Duodenal mucosa (tissue), 2 donors: ENCODE measurements around the gene KDM4C.

Experiments used
- H3K27ac ChIP-seq: one replicate; pipeline ENCODE4 v1.7.0; 2013; ENCODE audit warnings: low read depth, low read length
- H3K27me3 ChIP-seq, 2 donors: one replicate each; pipeline ENCODE4 v1.7.0; 2013; ENCODE audit warnings: low read length in 2 of 2, control low read depth in 1 of 2; ENCODE audit not compliant: insufficient read depth in 2 of 2, control insufficient read depth in 1 of 2
- H3K36me3 ChIP-seq, 2 donors: one replicate each; pipeline ENCODE4 v1.7.0; 2013; ENCODE audit warnings: low read length in 2 of 2, control low read depth in 1 of 2; ENCODE audit not compliant: insufficient read depth in 2 of 2, control insufficient read depth in 1 of 2
- H3K4me1 ChIP-seq, 2 donors: one replicate each; pipeline ENCODE4 v1.7.0; 2013; ENCODE audit warnings: low read length in 2 of 2, control low read depth in 1 of 2; ENCODE audit not compliant: insufficient read depth in 2 of 2, control insufficient read depth in 1 of 2
- H3K4me3 ChIP-seq, 2 donors: one replicate each; pipeline ENCODE4 v1.7.0; 2013; ENCODE audit warnings: low read length in 2 of 2, low read depth in 1 of 2
- H3K9ac ChIP-seq, 2 donors: one replicate each; pipeline ENCODE4 v1.7.0; 2013; ENCODE audit warnings: low read length in 2 of 2, low read depth in 1 of 2
- H3K9me3 ChIP-seq, 2 donors: one replicate each; pipeline ENCODE4 v1.7.0; 2013; ENCODE audit warnings: low read length in 2 of 2, control low read depth in 1 of 2; ENCODE audit not compliant: control insufficient read depth in 1 of 2

Gene KDM4C

DNA sequence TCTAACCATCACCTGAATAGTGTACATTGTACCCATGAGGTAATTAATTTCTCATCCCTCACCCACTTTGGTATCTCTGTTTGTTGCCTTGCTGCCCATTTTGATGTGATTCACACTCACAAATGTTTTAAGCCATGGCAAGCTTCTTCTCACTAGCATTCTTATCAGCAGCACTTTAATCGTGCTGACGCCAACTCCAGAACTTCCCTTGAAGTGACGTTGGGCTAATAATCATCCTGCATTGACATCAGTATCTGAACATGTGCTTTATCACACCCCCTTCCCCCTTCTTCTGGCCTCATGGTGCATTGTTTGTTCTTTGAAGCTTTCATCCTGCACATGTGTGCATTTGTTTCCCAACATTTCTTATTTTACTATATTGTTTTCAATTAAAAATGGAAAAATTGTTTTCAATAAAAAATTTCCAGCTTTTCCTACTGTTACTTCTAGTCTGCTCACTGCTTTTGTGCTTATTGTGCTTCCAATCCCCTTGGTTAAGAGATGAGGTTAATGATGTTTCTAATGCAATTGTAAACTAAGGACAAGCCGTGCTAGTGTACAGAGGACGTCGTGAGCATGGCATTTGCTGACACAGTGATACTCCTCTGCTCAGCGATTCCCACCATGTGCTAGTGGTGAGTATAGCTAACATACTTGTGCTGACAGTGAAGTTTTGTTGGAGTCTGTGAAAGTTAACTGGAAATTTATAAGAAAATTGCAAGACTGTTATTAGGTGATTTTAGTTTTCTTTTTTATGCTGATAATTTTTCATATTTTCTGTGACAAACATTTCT lies 238.5 kb downstream of the KDM4C start:
- H3K36me3 ChIP-seq, result peaks cover 7 to 29% of the 10 kb centered on the region in 2 donors
- no peaks in the 10 kb centered on the region for H3K27me3 ChIP-seq
- no peak overlapping the region for H3K27ac ChIP-seq
- H3K4me3 ChIP-seq, result no peak overlapping the region
- H3K9ac ChIP-seq, result no peak overlapping the region
- H3K4me1 ChIP-seq, result no peaks in the 10 kb centered on the region
- no peaks in the 10 kb centered on the region for H3K9me3 ChIP-seq

DNA sequence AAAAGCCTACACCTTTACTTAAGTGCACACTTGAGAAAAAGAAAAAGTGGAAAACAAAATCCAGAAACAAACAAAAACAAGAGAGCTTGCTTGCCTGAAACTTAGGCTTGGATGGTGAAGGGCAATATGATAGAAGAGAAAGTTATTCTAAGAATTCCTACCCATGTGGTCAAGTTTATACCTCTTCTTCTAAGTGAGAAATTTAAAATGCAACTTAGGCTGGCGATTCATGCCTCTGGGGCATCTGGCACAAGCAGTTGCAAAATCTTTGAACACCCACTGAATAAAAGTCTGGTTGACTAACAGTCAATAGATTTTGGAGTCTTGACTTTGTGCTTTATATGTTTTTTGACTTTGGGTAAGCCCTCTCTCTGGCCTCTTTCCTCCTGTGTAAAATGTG lies 239.6 kb downstream of the KDM4C start:
- H3K9me3 ChIP-seq, result no peaks in the 10 kb centered on the region
- H3K4me1 ChIP-seq, result no peaks in the 10 kb centered on the region
- peaks cover 7 to 29% of the 10 kb centered on the region in 2 donors for H3K36me3 ChIP-seq

DNA sequence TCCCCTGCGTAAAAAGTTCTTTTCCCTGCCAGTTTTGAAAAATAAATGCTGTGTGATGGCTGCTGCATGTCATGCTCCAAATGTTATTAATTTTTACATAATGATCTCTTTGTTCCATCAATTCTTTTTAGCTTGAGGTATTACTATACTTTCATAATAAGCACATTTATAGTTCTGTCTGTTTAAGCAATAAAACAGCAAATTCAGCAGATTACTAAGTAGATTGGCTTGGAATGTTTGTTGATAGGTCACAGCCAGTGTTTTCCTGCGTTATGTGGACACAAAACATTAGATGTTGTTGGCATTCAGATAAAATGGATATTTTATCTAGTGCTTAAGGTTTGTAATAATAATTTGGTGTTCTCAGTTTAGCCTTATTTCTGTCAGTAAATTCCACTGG lies 242.0 kb downstream of the KDM4C start:
- Histone ChIP-seq H3K9ac (no peak overlapping the region), H3K36me3 (peaks cover 8 to 32% of the 10 kb centered on the region in 2 donors), H3K27ac (no peak overlapping the region), H3K4me3 (no peak overlapping the region), H3K4me1 (no peaks in the 10 kb centered on the region), H3K27me3 (no peaks in the 10 kb centered on the region), H3K9me3 (no peaks in the 10 kb centered on the region)

More for the DNA sequence above, 239.6 kb downstream of the KDM4C start:
- Histone ChIP-seq H3K27ac (no peak overlapping the region), H3K4me3 (no peak overlapping the region), H3K27me3 (no peaks in the 10 kb centered on the region), H3K9ac (no peak overlapping the region)

DNA sequence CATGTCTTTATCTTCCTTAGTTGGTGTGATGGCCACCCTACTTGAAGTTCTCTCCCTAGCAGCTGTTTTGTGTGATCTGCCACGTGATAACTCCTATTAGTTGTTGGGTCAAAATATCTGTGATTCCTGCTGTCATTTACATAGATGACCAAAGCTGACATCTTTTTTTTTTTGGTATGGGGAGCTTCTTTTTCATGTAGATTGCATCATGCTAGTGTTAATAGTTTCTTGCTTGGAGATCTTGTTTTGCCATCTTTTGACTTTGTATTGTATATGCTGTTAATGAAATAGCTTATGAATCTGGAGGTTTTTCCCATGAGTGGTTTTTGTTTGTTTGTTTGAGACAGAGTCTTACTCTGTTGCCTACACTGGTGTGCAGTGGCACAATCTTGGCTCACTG lies 243.8 kb downstream of the KDM4C start:
- no peaks in the 10 kb centered on the region for H3K27me3 ChIP-seq

DNA sequence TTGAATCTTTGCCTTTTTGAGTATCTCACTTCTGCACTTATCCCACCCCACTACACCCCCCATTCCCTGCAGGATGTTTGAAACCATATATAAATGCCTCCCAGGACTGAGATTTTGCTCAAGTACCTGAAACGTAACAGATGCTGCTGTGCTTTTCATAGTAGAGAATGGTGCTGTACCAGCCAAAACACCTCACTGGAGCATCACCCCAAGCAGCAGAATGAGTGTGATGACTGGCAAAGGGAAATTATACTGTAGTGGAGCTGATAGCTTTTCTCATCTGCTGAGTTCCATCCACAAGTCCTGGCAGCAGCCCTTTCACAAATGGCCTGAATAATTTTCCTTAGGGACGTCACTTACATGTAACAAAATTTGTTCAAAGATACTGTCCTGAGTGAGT lies 246.1 kb downstream of the KDM4C start:
- peaks cover 14 to 23% of the 10 kb centered on the region in 2 donors for H3K36me3 ChIP-seq
- H3K4me1 ChIP-seq, result no peaks in the 10 kb centered on the region
- no peak overlapping the region for H3K27ac ChIP-seq
- no peak overlapping the region for H3K4me3 ChIP-seq
- H3K9me3 ChIP-seq, result no peaks in the 10 kb centered on the region
- H3K9ac ChIP-seq, result no peak overlapping the region
- H3K27me3 ChIP-seq, result no peaks in the 10 kb centered on the region

More for the DNA sequence above, 243.8 kb downstream of the KDM4C start:
- no peaks in the 10 kb centered on the region for H3K4me1 ChIP-seq
- H3K36me3 ChIP-seq, result peaks cover 4 to 18% of the 10 kb centered on the region in 2 donors
- H3K9me3 ChIP-seq, result no peaks in the 10 kb centered on the region
- H3K9ac ChIP-seq, result no peak overlapping the region
- no peak overlapping the region for H3K4me3 ChIP-seq
- H3K27ac ChIP-seq, result no peak overlapping the region

DNA sequence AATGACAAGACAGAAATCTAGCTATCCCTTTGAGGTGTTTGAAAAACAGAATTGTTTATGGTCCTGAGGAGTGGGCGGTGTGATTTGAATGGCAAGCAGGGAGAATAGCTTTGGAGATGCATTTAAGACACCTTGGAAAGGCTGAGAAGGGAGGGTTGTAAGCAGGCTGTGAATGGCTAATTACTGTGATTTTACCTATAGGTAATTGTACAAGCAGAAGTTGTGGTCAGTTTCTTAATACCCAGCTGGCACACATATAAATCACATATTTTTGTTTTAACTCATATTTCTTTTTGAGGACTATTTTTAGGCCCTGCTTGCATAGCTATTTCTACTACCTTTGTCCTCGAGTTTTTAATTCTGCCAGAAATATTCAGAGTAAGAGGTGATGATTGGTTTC lies 248.6 kb downstream of the KDM4C start:
- Histone ChIP-seq H3K27ac (no peak overlapping the region), H3K4me1 (no peaks in the 10 kb centered on the region), H3K9me3 (no peaks in the 10 kb centered on the region), H3K27me3 (no peaks in the 10 kb centered on the region), H3K36me3 (peaks cover 20 to 32% of the 10 kb centered on the region in 2 donors), H3K9ac (no peak overlapping the region), H3K4me3 (no peak overlapping the region)

DNA sequence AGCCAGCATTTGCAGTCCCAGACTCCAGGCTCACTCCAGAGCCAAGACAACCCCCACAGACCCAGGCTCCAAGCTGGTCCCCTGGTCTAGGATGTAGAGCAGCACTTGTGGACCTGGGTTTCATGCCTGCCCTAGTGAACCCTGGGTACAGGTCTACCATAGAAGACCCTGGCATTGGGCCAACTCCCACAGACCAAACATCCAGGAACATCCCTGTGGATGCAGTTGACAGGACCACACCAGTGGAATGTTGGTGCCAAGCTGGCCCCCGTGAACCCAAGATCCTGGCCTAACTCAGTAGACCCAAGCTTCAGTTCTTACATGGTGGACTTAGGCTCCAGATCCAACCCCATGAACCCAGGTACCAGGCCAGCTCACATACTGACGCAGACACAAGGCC lies 250.6 kb downstream of the KDM4C start:
- peaks cover 22 to 32% of the 10 kb centered on the region in 2 donors for H3K36me3 ChIP-seq

DNA sequence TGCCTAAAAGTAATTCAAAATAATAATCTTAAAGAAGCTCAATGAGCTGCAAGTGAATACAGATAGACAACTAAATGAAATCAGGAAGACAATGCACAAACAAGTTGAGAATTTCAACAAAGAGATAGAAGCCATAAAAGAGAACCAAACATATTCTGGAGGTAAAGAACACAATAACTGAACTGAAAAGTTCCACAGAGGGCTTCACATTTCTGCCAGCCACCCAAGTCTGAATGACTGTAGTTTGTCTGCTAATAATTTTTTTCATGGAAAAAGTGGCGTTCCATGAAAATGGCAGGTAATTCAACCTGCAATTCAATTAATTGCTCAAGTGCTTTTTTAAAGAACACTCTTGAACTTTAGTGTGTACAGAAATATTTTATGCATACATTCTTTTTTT lies 251.3 kb downstream of the KDM4C start:
- no peaks in the 10 kb centered on the region for H3K27me3 ChIP-seq
- no peaks in the 10 kb centered on the region for H3K9me3 ChIP-seq
- no peak overlapping the region for H3K4me3 ChIP-seq
- H3K9ac ChIP-seq, result no peak overlapping the region
- peaks cover 25 to 29% of the 10 kb centered on the region in 2 donors for H3K36me3 ChIP-seq
- H3K27ac ChIP-seq, result no peak overlapping the region
- H3K4me1 ChIP-seq, result no peaks in the 10 kb centered on the region

More for the DNA sequence above, 250.6 kb downstream of the KDM4C start:
- no peak overlapping the region for H3K9ac ChIP-seq
- H3K4me3 ChIP-seq, result no peak overlapping the region
- no peaks in the 10 kb centered on the region for H3K9me3 ChIP-seq
- no peaks in the 10 kb centered on the region for H3K27me3 ChIP-seq
- no peaks in the 10 kb centered on the region for H3K4me1 ChIP-seq
- no peak overlapping the region for H3K27ac ChIP-seq

DNA sequence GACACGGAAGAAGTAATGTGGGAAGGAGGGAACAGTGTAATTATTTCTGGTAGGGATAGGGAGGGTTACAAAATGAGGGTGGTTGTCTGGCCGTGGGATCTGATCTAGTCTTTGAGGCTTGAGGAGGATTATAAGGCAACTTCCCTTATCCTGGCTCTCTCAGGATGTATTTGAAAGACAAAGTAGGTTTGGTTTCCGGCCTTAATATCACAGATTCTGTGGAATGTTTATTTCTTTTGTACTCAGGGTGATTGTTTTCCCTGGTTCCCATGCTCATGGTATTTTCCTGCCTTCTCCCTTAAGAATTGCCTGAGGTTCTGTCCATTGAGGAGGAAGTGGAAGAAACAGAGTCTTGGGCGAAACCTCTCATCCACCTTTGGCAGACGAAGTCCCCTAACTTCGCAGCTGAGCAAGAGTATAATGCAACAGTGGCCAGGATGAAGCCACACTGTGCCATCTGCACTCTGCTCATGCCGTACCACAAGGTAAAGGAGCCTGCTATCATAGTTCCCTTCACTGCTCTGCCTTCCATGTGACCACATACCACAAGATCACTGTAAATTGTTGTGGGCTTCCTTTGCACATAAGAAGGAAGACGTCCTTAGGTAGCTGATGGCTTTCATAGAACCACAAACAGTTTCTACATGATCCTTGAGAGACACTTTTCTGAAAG lies 253.8 kb downstream of the KDM4C start:
- H3K36me3 ChIP-seq, result peaks cover 26 to 38% of the 10 kb centered on the region in 2 donors
- no peak overlapping the region for H3K27ac ChIP-seq

DNA sequence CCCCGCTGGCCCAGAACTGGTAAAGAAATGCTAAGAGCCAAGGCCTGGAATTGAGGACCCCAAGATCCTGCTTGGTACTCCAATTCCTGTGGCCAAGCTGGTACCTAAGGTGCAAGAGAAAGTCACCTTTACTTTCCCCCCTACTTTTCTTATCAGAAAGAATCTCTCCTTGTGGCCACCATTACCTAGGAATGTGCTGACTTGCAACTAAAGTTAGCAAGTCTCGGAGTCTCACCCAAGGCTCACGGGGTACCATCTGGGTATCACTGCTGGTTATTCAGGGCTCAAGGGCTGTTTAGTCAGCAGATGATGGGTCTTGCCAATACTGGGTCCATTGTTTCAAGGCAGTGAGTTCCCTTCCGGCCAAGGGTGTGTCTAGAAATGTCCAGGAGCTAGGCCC lies 270.2 kb downstream of the KDM4C start:
- H3K4me3 ChIP-seq, result no peak overlapping the region
- H3K27ac ChIP-seq, result no peak overlapping the region
- no peaks in the 10 kb centered on the region for H3K9me3 ChIP-seq
- no peaks in the 10 kb centered on the region for H3K27me3 ChIP-seq
- no peak overlapping the region for H3K9ac ChIP-seq
- H3K4me1 ChIP-seq, result no peaks in the 10 kb centered on the region
- peaks cover 8 to 16% of the 10 kb centered on the region in 2 donors for H3K36me3 ChIP-seq

More for the DNA sequence above, 253.8 kb downstream of the KDM4C start:
- Histone ChIP-seq H3K27me3 (no peaks in the 10 kb centered on the region), H3K9me3 (no peaks in the 10 kb centered on the region), H3K9ac (no peak overlapping the region), H3K4me3 (no peak overlapping the region), H3K4me1 (no peaks in the 10 kb centered on the region)
